ENCODE measurements around the gene CGN.

DNA sequence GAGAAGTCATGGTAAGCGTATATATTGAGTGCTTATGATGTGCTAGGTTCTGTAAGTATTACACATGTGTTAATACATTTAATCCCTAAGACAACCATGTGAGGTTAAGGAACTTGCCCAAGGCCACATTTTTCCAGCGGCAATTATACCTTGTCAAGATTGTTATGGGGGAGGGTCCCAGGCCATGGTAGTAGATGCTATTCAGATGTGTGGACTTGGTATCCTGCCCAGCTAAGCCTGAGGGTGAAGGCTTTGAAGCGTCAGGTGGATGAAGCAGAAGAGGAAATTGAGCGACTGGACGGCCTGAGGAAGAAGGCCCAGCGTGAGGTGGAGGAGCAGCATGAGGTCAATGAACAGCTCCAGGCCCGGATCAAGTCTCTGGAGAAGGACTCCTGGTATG is 25.3 kb downstream of the CGN start:
- TF ChIP-seq POLR2A (IDR thresholded peaks at IDR 0.05; ENCODE audit: insufficient read depth in 1 of 2, low read depth in 2 of 2, low read length in 2 of 2) (no peak), EEA1 (CRISPR knock-in tag; IDR thresholded peaks at IDR 0.05; ENCODE audit: borderline replicate concordance) (no peak)
- TF ChIP-seq, protein P1, sequence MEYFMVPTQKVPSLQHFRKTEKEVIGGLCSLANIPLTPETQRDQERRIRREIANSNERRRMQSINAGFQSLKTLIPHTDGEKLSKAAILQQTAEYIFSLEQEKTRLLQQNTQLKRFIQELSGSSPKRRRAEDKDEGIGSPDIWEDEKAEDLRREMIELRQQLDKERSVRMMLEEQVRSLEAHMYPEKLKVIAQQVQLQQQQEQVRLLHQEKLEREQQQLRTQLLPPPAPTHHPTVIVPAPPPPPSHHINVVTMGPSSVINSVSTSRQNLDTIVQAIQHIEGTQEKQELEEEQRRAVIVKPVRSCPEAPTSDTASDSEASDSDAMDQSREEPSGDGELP (IDR thresholded peaks at IDR 0.05; ENCODE audit: borderline replicate concordance, low read depth), result no peak
- TF ChIP-seq, protein P2, sequence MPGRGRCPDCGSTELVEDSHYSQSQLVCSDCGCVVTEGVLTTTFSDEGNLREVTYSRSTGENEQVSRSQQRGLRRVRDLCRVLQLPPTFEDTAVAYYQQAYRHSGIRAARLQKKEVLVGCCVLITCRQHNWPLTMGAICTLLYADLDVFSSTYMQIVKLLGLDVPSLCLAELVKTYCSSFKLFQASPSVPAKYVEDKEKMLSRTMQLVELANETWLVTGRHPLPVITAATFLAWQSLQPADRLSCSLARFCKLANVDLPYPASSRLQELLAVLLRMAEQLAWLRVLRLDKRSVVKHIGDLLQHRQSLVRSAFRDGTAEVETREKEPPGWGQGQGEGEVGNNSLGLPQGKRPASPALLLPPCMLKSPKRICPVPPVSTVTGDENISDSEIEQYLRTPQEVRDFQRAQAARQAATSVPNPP (CRISPR knock-in tag; IDR thresholded peaks at IDR 0.05), result no peak
